T-helper 2 cell treated with Interferon-gamma antibody and Interleukin-4, amounts not matched to agents 5 μg/mL and 100 μg/mL, for 36 hours (primary cell): ENCODE data around the gene RHOBTB3.

Source experiments
- DNase-seq: peaks from one replicate; pipeline ENCODE4 v3.0.0; 2021; ENCODE audit warnings: low spot score
- H3K27ac Mint-ChIP-seq: one replicate; pipeline ENCODE4 v1.8.0; 2021; ENCODE audit warnings: mild to moderate bottlenecking, mixed read lengths
- H3K27me3 Mint-ChIP-seq: one replicate; pipeline ENCODE4 v1.8.0; 2021; ENCODE audit warnings: low read depth, mixed read lengths
- H3K36me3 Mint-ChIP-seq: one replicate; pipeline ENCODE4 v1.8.0; 2021; ENCODE audit warnings: low read depth, mixed read lengths
- H3K4me1 Mint-ChIP-seq: one replicate; pipeline ENCODE4 v1.8.0; 2021; ENCODE audit warnings: low read depth, mixed read lengths
- H3K4me3 Mint-ChIP-seq: one replicate; pipeline ENCODE4 v1.8.0; 2022; ENCODE audit warnings: mild to moderate bottlenecking, moderate library complexity, mixed read lengths
- H3K9me3 Mint-ChIP-seq: one replicate; pipeline ENCODE4 v1.8.0; 2021; ENCODE audit warnings: mixed read lengths

The RHOBTB3 gene

GRCh38 chr5:95779611-95780010 lies 48.5 kb downstream of the RHOBTB3 start:
- no peaks in the 10 kb centered on the region for H3K27me3 Mint-ChIP-seq
- H3K4me1 Mint-ChIP-seq: peaks cover 18% of the 10 kb centered on the region
- DNase-seq: no peak

DNA sequence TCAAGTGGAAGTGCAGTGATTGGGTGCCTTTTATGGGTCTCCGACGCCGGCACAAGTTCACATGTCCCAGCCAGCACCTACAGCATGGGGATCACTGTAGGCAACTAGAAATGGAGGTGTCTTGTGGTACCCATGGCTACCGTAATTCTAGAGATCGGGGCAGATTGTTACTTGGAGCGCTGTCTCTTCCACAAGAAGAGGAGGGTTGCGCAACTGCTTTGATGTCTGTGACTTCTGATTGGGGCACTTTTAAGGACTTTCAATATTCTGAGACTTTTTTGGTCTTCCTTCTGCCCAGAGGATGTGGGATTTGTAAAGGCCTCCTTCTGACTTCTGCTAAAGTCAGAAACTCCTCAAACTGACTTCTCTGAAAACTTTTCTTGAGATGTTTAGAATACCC lies 49.5 kb downstream of the RHOBTB3 start:
- Mint-ChIP-seq H3K4me1 (peaks cover 18% of the 10 kb centered on the region), H3K9me3 (no peaks in the 10 kb centered on the region), H3K36me3 (no peaks in the 10 kb centered on the region), H3K27ac (no peak overlapping the region), H3K27me3 (peaks cover under 1% of the 10 kb centered on the region), H3K4me3 (peak overlapping the region; percentile 68)
- no peak for DNase-seq

More at GRCh38 chr5:95779611-95780010, 48.5 kb downstream of the RHOBTB3 start:
- H3K4me3 Mint-ChIP-seq: no peak overlapping the region
- H3K27ac Mint-ChIP-seq: no peak overlapping the region
- no peaks in the 10 kb centered on the region for H3K9me3 Mint-ChIP-seq
- H3K36me3 Mint-ChIP-seq: no peaks in the 10 kb centered on the region

GRCh38 chr5:95781101-95781583 lies 50.0 kb downstream of the RHOBTB3 start:
- Mint-ChIP-seq H3K36me3 (no peaks in the 10 kb centered on the region), H3K4me1 (peaks cover 18% of the 10 kb centered on the region), H3K9me3 (no peaks in the 10 kb centered on the region), H3K27ac (no peak overlapping the region), H3K4me3 (peak overlapping the region; percentile 68), H3K27me3 (peaks cover 6% of the 10 kb centered on the region)
- DNase-seq: peak; percentile 56

DNA sequence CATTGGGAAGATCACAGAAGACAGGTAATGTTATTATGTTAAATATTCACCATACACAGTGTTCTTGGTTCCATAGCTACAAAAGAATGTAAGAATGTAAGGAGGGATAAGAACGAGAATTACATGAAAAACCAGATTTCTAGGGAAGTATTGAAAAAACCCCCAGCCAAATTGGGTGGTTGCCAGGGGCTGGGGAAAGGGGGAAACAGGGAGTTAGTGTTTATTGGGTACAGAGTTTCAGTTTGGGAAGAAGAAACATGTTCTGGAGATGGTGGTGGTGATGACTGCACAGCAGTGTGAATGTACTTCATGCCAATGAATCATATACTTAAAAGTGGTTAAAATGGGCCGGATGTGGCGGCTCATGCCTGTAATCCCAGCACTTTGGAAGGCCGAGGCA lies 51.0 kb downstream of the RHOBTB3 start:
- peaks cover 18% of the 10 kb centered on the region for H3K4me1 Mint-ChIP-seq
- no peak for DNase-seq
- no peak overlapping the region for H3K27ac Mint-ChIP-seq
- peaks cover 7% of the 10 kb centered on the region for H3K27me3 Mint-ChIP-seq
- H3K4me3 Mint-ChIP-seq: no peak overlapping the region
- no peaks in the 10 kb centered on the region for H3K36me3 Mint-ChIP-seq
- H3K9me3 Mint-ChIP-seq: no peaks in the 10 kb centered on the region

DNA sequence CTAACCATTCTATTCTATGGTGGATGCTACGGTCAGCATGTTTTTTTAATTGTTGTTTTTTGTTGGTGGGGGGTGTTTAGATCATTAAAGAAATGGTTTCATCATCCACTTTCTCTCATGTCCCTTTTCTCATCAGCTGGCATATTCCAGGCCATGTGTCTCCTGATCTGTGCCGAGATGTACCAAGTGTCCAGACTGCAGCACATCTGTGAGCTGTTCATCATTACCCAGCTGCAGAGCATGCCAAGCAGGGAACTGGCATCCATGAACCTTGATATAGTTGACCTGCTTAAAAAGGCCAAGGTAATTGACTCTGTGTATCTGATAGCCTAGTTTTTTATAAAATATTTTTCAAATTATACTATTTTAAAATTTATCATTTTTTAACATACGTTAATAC lies 52.5 kb downstream of the RHOBTB3 start:
- DNase-seq: no peak
- Mint-ChIP-seq H3K36me3 (no peaks in the 10 kb centered on the region), H3K4me1 (peaks cover 18% of the 10 kb centered on the region), H3K27me3 (peaks cover 10% of the 10 kb centered on the region), H3K27ac (no peak overlapping the region), H3K4me3 (no peak overlapping the region), H3K9me3 (no peaks in the 10 kb centered on the region)

DNA sequence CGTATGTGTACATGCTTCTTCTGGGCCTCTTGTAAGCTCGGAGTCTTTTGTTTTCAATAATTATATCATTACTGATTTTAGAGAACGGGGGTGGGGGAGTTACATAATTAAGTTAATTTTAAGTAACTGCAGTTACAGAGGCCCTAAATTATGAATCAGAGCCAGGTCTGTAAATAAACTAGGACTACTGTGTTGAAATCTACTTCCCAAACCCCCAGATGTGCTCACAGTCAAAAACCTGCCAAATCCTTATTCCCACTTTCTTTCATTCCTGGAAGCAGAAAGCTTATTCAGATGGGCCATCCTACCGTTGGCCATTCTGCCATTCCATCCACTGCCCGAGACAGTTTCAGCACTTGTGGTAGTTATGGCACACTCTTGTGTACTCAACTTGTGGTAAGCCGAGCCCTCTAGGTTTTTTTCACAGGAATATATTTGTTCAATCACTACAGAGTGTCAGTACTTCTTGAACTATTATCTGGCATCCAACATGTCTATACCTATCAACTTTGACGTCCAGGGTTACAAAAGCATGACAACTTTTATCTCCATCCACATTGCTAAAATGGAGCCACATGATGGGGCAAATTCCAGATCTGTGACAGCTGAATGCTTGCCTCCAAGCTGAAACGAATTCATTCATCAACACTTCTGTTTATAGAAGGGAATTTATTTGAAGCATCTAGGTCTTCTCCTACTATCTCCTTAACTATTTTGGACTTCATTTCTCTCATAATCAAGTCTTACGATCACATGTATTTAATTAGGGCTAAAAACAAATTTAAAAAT lies 53.6 kb downstream of the RHOBTB3 start:
- Mint-ChIP-seq H3K9me3 (no peaks in the 10 kb centered on the region), H3K4me1 (peaks cover 10% of the 10 kb centered on the region), H3K4me3 (no peak overlapping the region), H3K27me3 (peaks cover 14% of the 10 kb centered on the region), H3K27ac (no peak overlapping the region), H3K36me3 (no peaks in the 10 kb centered on the region)
- no peak for DNase-seq

GRCh38 chr5:95786821-95787418 lies 55.8 kb downstream of the RHOBTB3 start:
- peaks cover 15% of the 10 kb centered on the region for H3K27me3 Mint-ChIP-seq
- DNase-seq: no peak
- no peak overlapping the region for H3K27ac Mint-ChIP-seq
- H3K4me1 Mint-ChIP-seq: peaks cover 2% of the 10 kb centered on the region
- H3K4me3 Mint-ChIP-seq: no peak overlapping the region
- H3K9me3 Mint-ChIP-seq: no peaks in the 10 kb centered on the region
- no peaks in the 10 kb centered on the region for H3K36me3 Mint-ChIP-seq

DNA sequence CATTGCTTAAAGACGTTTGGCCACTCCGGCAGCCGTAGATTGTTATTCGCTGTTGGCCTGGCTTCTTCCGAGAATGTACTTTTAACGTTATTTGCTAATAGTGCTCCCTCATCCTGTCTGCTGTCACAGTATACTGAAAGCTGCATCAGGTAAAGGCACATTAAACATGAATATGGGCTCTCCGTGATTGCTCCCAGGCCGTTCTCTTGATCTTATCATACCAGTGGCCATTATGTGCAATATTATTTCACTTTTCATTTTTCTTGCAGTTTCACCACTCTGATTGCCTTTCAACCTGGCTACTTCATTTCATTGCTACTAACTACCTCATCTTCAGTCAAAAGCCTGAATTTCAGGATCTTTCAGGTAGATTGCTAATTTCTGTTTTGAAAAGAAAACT lies 57.4 kb downstream of the RHOBTB3 start:
- H3K27ac Mint-ChIP-seq: no peak overlapping the region
- peaks cover 2% of the 10 kb centered on the region for H3K4me1 Mint-ChIP-seq
- DNase-seq: no peak
- peaks cover 15% of the 10 kb centered on the region for H3K27me3 Mint-ChIP-seq
- H3K36me3 Mint-ChIP-seq: no peaks in the 10 kb centered on the region
- H3K4me3 Mint-ChIP-seq: no peak overlapping the region
- no peaks in the 10 kb centered on the region for H3K9me3 Mint-ChIP-seq

GRCh38 chr5:95791751-95792150 lies 60.6 kb downstream of the RHOBTB3 start:
- Mint-ChIP-seq H3K4me1 (peaks cover 2% of the 10 kb centered on the region), H3K27me3 (peaks cover 7% of the 10 kb centered on the region), H3K36me3 (no peaks in the 10 kb centered on the region), H3K27ac (no peak overlapping the region), H3K4me3 (no peak overlapping the region), H3K9me3 (no peaks in the 10 kb centered on the region)
- DNase-seq: no peak

- Mint-ChIP-seq H3K9me3 (no peaks in the 10 kb centered on the region), H3K27me3 (peaks cover 4% of the 10 kb centered on the region), H3K4me3 (no peak overlapping the region), H3K27ac (no peak overlapping the region), H3K4me1 (peaks cover 2% of the 10 kb centered on the region), H3K36me3 (no peaks in the 10 kb centered on the region)
- no peak for DNase-seq
Observed at GRCh38 chr5:95794070-95794516, 63.0 kb downstream of the RHOBTB3 start.

DNA sequence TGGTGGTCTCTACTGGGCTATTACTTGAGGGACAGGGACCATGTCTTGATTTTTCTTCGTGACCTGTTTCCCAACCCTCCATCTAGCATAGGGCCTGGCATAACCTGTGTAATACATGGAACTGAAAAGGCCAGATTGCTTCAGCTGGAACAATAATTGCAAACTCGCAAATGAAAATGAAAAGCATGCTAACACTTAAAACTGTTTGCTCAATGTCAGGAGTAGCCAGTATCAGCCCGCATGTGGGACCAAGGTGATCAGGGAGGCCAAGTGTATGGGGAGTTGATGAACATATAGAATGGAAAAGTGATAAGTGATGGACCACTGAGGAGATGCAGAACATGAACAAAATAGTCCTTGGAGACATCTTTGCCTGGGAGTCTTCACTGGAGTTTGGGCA lies 66.2 kb downstream of the RHOBTB3 start:
- Mint-ChIP-seq H3K9me3 (no peaks in the 10 kb centered on the region), H3K4me1 (no peaks in the 10 kb centered on the region), H3K4me3 (no peak overlapping the region), H3K36me3 (peaks cover 2% of the 10 kb centered on the region), H3K27me3 (no peaks in the 10 kb centered on the region), H3K27ac (no peak overlapping the region)
- DNase-seq: no peak

- peaks cover 2% of the 10 kb centered on the region for H3K36me3 Mint-ChIP-seq
- no peaks in the 10 kb centered on the region for H3K4me1 Mint-ChIP-seq
- no peaks in the 10 kb centered on the region for H3K27me3 Mint-ChIP-seq
- H3K9me3 Mint-ChIP-seq: no peaks in the 10 kb centered on the region
- no peak for DNase-seq
- no peak overlapping the region for H3K27ac Mint-ChIP-seq
- no peak overlapping the region for H3K4me3 Mint-ChIP-seq
Observed at GRCh38 chr5:95798048-95798447, 66.9 kb downstream of the RHOBTB3 start.

GRCh38 chr5:95798545-95798944 lies 67.4 kb downstream of the RHOBTB3 start:
- peaks cover 2% of the 10 kb centered on the region for H3K36me3 Mint-ChIP-seq
- no peak overlapping the region for H3K4me3 Mint-ChIP-seq
- no peak overlapping the region for H3K27ac Mint-ChIP-seq
- no peaks in the 10 kb centered on the region for H3K4me1 Mint-ChIP-seq
- DNase-seq: no peak
- H3K9me3 Mint-ChIP-seq: no peaks in the 10 kb centered on the region
- H3K27me3 Mint-ChIP-seq: no peaks in the 10 kb centered on the region

GRCh38 chr5:95799191-95799835 lies 68.2 kb downstream of the RHOBTB3 start:
- no peak overlapping the region for H3K27ac Mint-ChIP-seq
- DNase-seq: no peak
- H3K36me3 Mint-ChIP-seq: peaks cover 5% of the 10 kb centered on the region
- no peaks in the 10 kb centered on the region for H3K27me3 Mint-ChIP-seq
- no peaks in the 10 kb centered on the region for H3K9me3 Mint-ChIP-seq
- H3K4me3 Mint-ChIP-seq: no peak overlapping the region
- H3K4me1 Mint-ChIP-seq: peaks cover 2% of the 10 kb centered on the region
